IMR-90 (cell line): ENCODE measurements around the gene FBRSL1. TPM values are rescaled to one million over a fixed set of nuclear protein-coding genes. Genes with fewer than 3 reads are reported as not detected.

Experiments used
- ATAC-seq: fragments of 200-7000 bp; cut with Tn5 transposase; 2 replicates; pipeline ENCODE4 v1.9.1; 2020; ENCODE audit warnings: low read depth, mild to moderate bottlenecking, moderate library complexity
- BruUV-seq: library from RNA; stranded (reverse); fragments of 400-500 nt; replicated peaks from 2 replicates; lab custom pipeline; 2021; lab: Mats Ljungman, UMichigan
- CTCF ChIA-PET: fragments of 300-600 bp; formaldehyde crosslinking; extraction: SDS; loops from one replicate; lab custom pipeline; 2021; ENCODE audit warnings: antibody characterized with exemption; lab: Yijun Ruan, JAX
- POLR2A ChIA-PET: fragments of 300-600 bp; sonication (Branson Sonifier 250); formaldehyde crosslinking; loops from one replicate; lab custom pipeline; 2022; ENCODE audit warnings: antibody characterized with exemption; ENCODE audit not compliant: unreplicated experiment; lab: Charles Lee
- DNase-seq: peaks from one replicate; pipeline ENCODE4 v3.0.0; 2013
- H2AFZ ChIP-seq: replicated peaks from 2 replicates; pipeline ENCODE3; 2013; ENCODE audit warnings: low read length, mild to moderate bottlenecking; ENCODE audit not compliant: poor library complexity
- H2AK5ac ChIP-seq: 2 replicates; pipeline ENCODE4 v1.6.1; 2013; ENCODE audit warnings: low read depth, low read length, inconsistent platforms
- H2AK9ac ChIP-seq: replicated peaks from 2 replicates; pipeline ENCODE3; 2013; ENCODE audit warnings: mild to moderate bottlenecking, low read depth, low read length, moderate library complexity; ENCODE audit not compliant: poor library complexity
- H2BK120ac ChIP-seq: 2 replicates; pipeline ENCODE4 v1.6.1; 2013; ENCODE audit warnings: low read depth, low read length, inconsistent platforms
- H2BK15ac ChIP-seq: 3 replicates; pipeline ENCODE4 v1.6.1; 2013; ENCODE audit warnings: low read depth, low read length, inconsistent platforms
- H2BK20ac ChIP-seq: 2 replicates; pipeline ENCODE4 v1.6.1; 2013; ENCODE audit warnings: low read depth, mild to moderate bottlenecking, inconsistent platforms, low read length, moderate library complexity
- H2BK5ac ChIP-seq: 2 replicates; pipeline ENCODE4 v1.6.1; 2013; ENCODE audit warnings: mild to moderate bottlenecking, low read depth, low read length, inconsistent platforms; ENCODE audit not compliant: poor library complexity, severe bottlenecking
- H3K14ac ChIP-seq: replicated peaks from 2 replicates; pipeline ENCODE4 v1.6.1; 2013; ENCODE audit warnings: low read depth, low read length, inconsistent platforms
- H3K18ac ChIP-seq: 2 replicates; pipeline ENCODE4 v1.6.1; 2013; ENCODE audit warnings: low read depth, low read length, control low read depth
- H3K23ac ChIP-seq: 2 replicates; pipeline ENCODE4 v1.6.1; 2013; ENCODE audit warnings: low read depth, low read length, inconsistent platforms
- H3K27ac ChIP-seq: 2 replicates; pipeline ENCODE4 v1.5.1; 2013; ENCODE audit warnings: mild to moderate bottlenecking, control low read depth, low read length; ENCODE audit not compliant: insufficient read depth
- H3K27me3 ChIP-seq: 2 replicates; pipeline ENCODE4 v1.6.1; 2013; ENCODE audit warnings: low read length; ENCODE audit not compliant: control insufficient read depth, insufficient read depth
- H3K36me3 ChIP-seq: 2 replicates; pipeline ENCODE4 v1.6.1; 2013; ENCODE audit warnings: low read length, mixed read lengths; ENCODE audit not compliant: control insufficient read depth, insufficient read depth
- H3K4ac ChIP-seq: 2 replicates; pipeline ENCODE4 v1.6.1; 2013; ENCODE audit warnings: low read depth, low read length, inconsistent platforms
- H3K4me1 ChIP-seq: 2 replicates; pipeline ENCODE4 v1.6.1; 2013; ENCODE audit warnings: low read length, mixed read lengths; ENCODE audit not compliant: control insufficient read depth, insufficient read depth
- H3K4me2 ChIP-seq: 2 replicates; pipeline ENCODE4 v1.6.1; 2013; ENCODE audit warnings: low read depth, mild to moderate bottlenecking, control low read depth, low read length, moderate library complexity
- H3K4me3 ChIP-seq: 2 replicates; pipeline ENCODE4 v1.5.1; 2013; ENCODE audit warnings: low read depth, mild to moderate bottlenecking, control low read depth, low read length, moderate library complexity; ENCODE audit not compliant: insufficient read depth
- H3K56ac ChIP-seq: 2 replicates; pipeline ENCODE4 v1.6.1; 2013; ENCODE audit warnings: low read length, inconsistent platforms; ENCODE audit not compliant: insufficient read depth; ENCODE audit errors: extremely low read depth
- H3K79me1 ChIP-seq, 2 experiments: 2 replicates each; pipeline ENCODE4 v1.6.1; 2013; ENCODE audit warnings: low read length in 2 of 2, inconsistent platforms in 1 of 2, low read depth in 1 of 2
- H3K9ac ChIP-seq: 2 replicates; pipeline ENCODE4 v1.6.1; 2013; ENCODE audit warnings: low read depth, low read length, control low read depth
- H3K9me1 ChIP-seq: 2 replicates; pipeline ENCODE4 v1.6.1; 2013; ENCODE audit warnings: low read length, inconsistent platforms; ENCODE audit not compliant: insufficient read depth
- H3K9me3 ChIP-seq: 2 replicates; pipeline ENCODE4 v1.6.1; 2013; ENCODE audit warnings: low read length; ENCODE audit not compliant: control insufficient read depth, insufficient read depth
- H4K20me1 ChIP-seq: 2 replicates; pipeline ENCODE4 v1.6.1; 2013; ENCODE audit warnings: low read length, inconsistent platforms; ENCODE audit not compliant: insufficient read depth
- H4K5ac ChIP-seq: 2 replicates; pipeline ENCODE4 v1.6.1; 2013; ENCODE audit warnings: mild to moderate bottlenecking, low read depth, low read length, control low read depth
- H4K8ac ChIP-seq, 2 experiments: 2 replicates each; pipeline ENCODE4 v1.6.1; 2013; ENCODE audit warnings: low read depth in 2 of 2, low read length in 2 of 2, control low read depth in 1 of 2, inconsistent platforms in 1 of 2
- H4K91ac ChIP-seq: 2 replicates; pipeline ENCODE4 v1.6.1; 2013; ENCODE audit warnings: low read depth, low read length, inconsistent platforms; ENCODE audit not compliant: insufficient read depth
- BHLHE40 ChIP-seq: fragments of 150-350 bp; IDR thresholded peaks from 2 replicates; pipeline ENCODE4 v1.6.1; 2016; ENCODE audit warnings: mild to moderate bottlenecking, low read depth, low read length
- CEBPB ChIP-seq: IDR thresholded peaks from 2 replicates; pipeline ENCODE4 v1.6.1; 2012; ENCODE audit warnings: low read depth, low read length, improper control_type of control experiment
- CHD1 ChIP-seq: IDR thresholded peaks from 2 replicates; pipeline ENCODE4 v1.6.1; 2012; ENCODE audit warnings: low read depth, low read length, improper control_type of control experiment
- CTCF ChIP-seq: conservative IDR thresholded peaks from 2 replicates; pipeline ENCODE4 v1.5.1; 2012; ENCODE audit warnings: mild to moderate bottlenecking, low read depth, low read length, improper control_type of control experiment
- ELK1 ChIP-seq: fragments of 150-350 bp; IDR thresholded peaks from 2 replicates; pipeline ENCODE4 v1.6.1; 2016; ENCODE audit warnings: low read depth, mild to moderate bottlenecking, low read length, moderate library complexity, borderline replicate concordance
- FOS ChIP-seq: fragments of 150-350 bp; IDR thresholded peaks from 2 replicates; pipeline ENCODE4 v1.6.1; 2016; ENCODE audit warnings: low read depth, low read length
- MAFK ChIP-seq: IDR thresholded peaks from 2 replicates; pipeline ENCODE4 v1.6.1; 2012; ENCODE audit warnings: low read depth, low read length, improper control_type of control experiment
- MAZ ChIP-seq: IDR thresholded peaks from 2 replicates; pipeline ENCODE4 v1.6.1; 2012; ENCODE audit warnings: low read depth, mild to moderate bottlenecking, low read length, improper control_type of control experiment, moderate library complexity, borderline replicate concordance
- MXI1 ChIP-seq: IDR thresholded peaks from 2 replicates; pipeline ENCODE4 v1.6.1; 2012; ENCODE audit warnings: low read depth, mild to moderate bottlenecking, low read length, moderate library complexity, borderline replicate concordance
- NFE2L2 ChIP-seq: fragments of 150-350 bp; IDR thresholded peaks from 2 replicates; pipeline ENCODE4 v1.6.1; 2016; ENCODE audit warnings: low read depth, mild to moderate bottlenecking, low read length
- POLR2A ChIP-seq: IDR thresholded peaks from 2 replicates; pipeline ENCODE4 v1.6.1; 2012; ENCODE audit warnings: mild to moderate bottlenecking, low read depth, low read length
- RAD21 ChIP-seq: IDR thresholded peaks from 2 replicates; pipeline ENCODE4 v1.6.1; 2012; ENCODE audit warnings: low read length, improper control_type of control experiment
- RCOR1 ChIP-seq: IDR thresholded peaks from 2 replicates; pipeline ENCODE4 v1.6.1; 2012; ENCODE audit warnings: mild to moderate bottlenecking, low read length, improper control_type of control experiment; ENCODE audit not compliant: insufficient replicate concordance
- RFX5 ChIP-seq: IDR thresholded peaks from 2 replicates; pipeline ENCODE4 v1.8.0; 2012; ENCODE audit warnings: low read depth, mild to moderate bottlenecking, low read length, moderate library complexity
- SMC3 ChIP-seq: fragments of 150-350 bp; IDR thresholded peaks from 2 replicates; pipeline ENCODE4 v1.6.1; 2016; ENCODE audit warnings: low read depth, mild to moderate bottlenecking, antibody characterized with exemption, low read length, moderate library complexity
- USF2 ChIP-seq: fragments of 150-350 bp; IDR thresholded peaks from 2 replicates; pipeline ENCODE4 v1.6.1; 2017; ENCODE audit warnings: mild to moderate bottlenecking, antibody characterized with exemption, low read length, low read depth
- WGBS, 2 experiments: methylation state at CpG; one replicate each; pipeline versions ENCODE4 v1.1.5 to v1.1.7; 2013; ENCODE audit warnings: missing lambda C conversion rate in 2 of 2; ENCODE audit not compliant: insufficient read length in 1 of 2; ENCODE audit errors: extremely low coverage in 2 of 2; 5-methylcytosine and 5-hydroxymethylcytosine counted together
- dilution Hi-C: fragments of 300-500 bp; cut with HindIII; formaldehyde crosslinking; loops from one replicate; pipeline ENCODE4 v1.14.3; 2018; ENCODE audit warnings: low sequenced_read_pairs; ENCODE audit not compliant: unreplicated experiment
- in situ Hi-C: fragments of 300-500 bp; cut with MboI; formaldehyde crosslinking; loops from 3 replicates; pipeline ENCODE4 v1.14.3; 2019; ENCODE audit warnings: low sequenced_read_pairs, inconsistent platforms, mixed read lengths
- intact Hi-C: fragments of 100-400 bp; cut with micrococcal nuclease; formaldehyde crosslinking; loops from 2 replicates; pipeline ENCODE4 v1.10.0; 2022
- polyA plus RNA-seq, 3 experiments: library from polyadenylated mRNA; depleted of rRNA; stranded (reverse); fragments of >200 nt; gene quantifications; 2 replicates each; pipeline ENCODE4 v1.2.3, GENCODE V29; 2012; ENCODE audit warnings: low replicate concordance in 1 of 3
- total RNA-seq: library from RNA; depleted of rRNA; stranded (reverse); fragments of >200 nt; gene quantifications from 2 replicates; pipeline ENCODE4 v1.2.3, GENCODE V29; 2012

The FBRSL1 gene
- total and polyA plus RNA-seq, 2 of the 4 experiments (the other 2 are of a cell fraction) = 0.36 to 10.8 TPM

GRCh38 chr12:132477703-132478432 lies 12.1 kb upstream of the FBRSL1 start:
- no peak for TF ChIP-seq CEBPB
- no peak for TF ChIP-seq MXI1
- no peak for TF ChIP-seq SMC3
- no peak for TF ChIP-seq MAZ
- no peak for TF ChIP-seq CTCF
- TF ChIP-seq BHLHE40 = no peak
- no peak for TF ChIP-seq RAD21
- no peak for TF ChIP-seq RFX5
- no peak for TF ChIP-seq RCOR1
- TF ChIP-seq NFE2L2 = no peak
- no peak for TF ChIP-seq MAFK
- no peak for TF ChIP-seq POLR2A
- no peak for TF ChIP-seq FOS
- TF ChIP-seq USF2 = no peak
- TF ChIP-seq CHD1 = no peak
- no peak for TF ChIP-seq ELK1

More at GRCh38 chr12:132477703-132478432, 12.1 kb upstream of the FBRSL1 start:
- H3K27ac ChIP-seq = no peak overlapping the region
- H3K79me1 ChIP-seq = no peaks in the 10 kb centered on the region
- no peak overlapping the region for H2BK15ac ChIP-seq
- ATAC-seq (no peak), DNase-seq (no peak)
- H2BK120ac ChIP-seq = no peak overlapping the region
- H3K9me1 ChIP-seq = no peaks in the 10 kb centered on the region
- H3K27me3 ChIP-seq = peaks cover 24% of the 10 kb centered on the region; the same call in 1 of the 2 replicates
- H3K23ac ChIP-seq = no peak overlapping the region
- intact Hi-C loops (no loop called here), in situ Hi-C loops (no loop called here), dilution Hi-C loops (no loop called here)
- H4K91ac ChIP-seq = no peak overlapping the region
- H2BK5ac ChIP-seq = no peak overlapping the region
- H3K4me3 ChIP-seq = no peak overlapping the region
- H3K4me2 ChIP-seq = no peak overlapping the region
- 64% methylated on average over 5 of the region's 19 CpGs; no CpG with 5 or more reads in 1 of the 2 experiments for WGBS, 2 experiments
- no peak overlapping the region for H2AK9ac ChIP-seq
- H4K8ac ChIP-seq = no peak overlapping the region
- peaks cover 4% of the 10 kb centered on the region; the same call in 1 of the 2 replicates for H3K9me3 ChIP-seq
- no peaks in the 10 kb centered on the region for H4K20me1 ChIP-seq
- no peak overlapping the region for H2AFZ ChIP-seq
- H3K14ac ChIP-seq = no peak overlapping the region
- ChIA-PET POLR2A (no interaction called here), CTCF (no interaction called here)
- no peak overlapping the region for H4K5ac ChIP-seq
- H2AK5ac ChIP-seq = no peak overlapping the region
- no peaks in the 10 kb centered on the region for H3K36me3 ChIP-seq
- no peaks in the 10 kb centered on the region for H3K4me1 ChIP-seq
- no peak overlapping the region for H3K18ac ChIP-seq
- H3K56ac ChIP-seq = no peak overlapping the region
- BruUV-seq = no TSS peak
- no peak overlapping the region for H3K4ac ChIP-seq
- H3K9ac ChIP-seq = no peak overlapping the region
- no peak overlapping the region for H2BK20ac ChIP-seq
